ENCODE results near the gene PDXDC1. TPM values are rescaled to one million over a fixed set of nuclear protein-coding genes. Genes with fewer than 3 reads are reported as not detected.
"Not testable (repeated sequence)": the region's sequence is repeated elsewhere in the genome, so short reads cannot be mapped to it uniquely, and the experiment has no call there.

The PDXDC1 gene
- polyA plus RNA-seq, 4 donors, result 116 to 181 (median 149) TPM

DNA sequence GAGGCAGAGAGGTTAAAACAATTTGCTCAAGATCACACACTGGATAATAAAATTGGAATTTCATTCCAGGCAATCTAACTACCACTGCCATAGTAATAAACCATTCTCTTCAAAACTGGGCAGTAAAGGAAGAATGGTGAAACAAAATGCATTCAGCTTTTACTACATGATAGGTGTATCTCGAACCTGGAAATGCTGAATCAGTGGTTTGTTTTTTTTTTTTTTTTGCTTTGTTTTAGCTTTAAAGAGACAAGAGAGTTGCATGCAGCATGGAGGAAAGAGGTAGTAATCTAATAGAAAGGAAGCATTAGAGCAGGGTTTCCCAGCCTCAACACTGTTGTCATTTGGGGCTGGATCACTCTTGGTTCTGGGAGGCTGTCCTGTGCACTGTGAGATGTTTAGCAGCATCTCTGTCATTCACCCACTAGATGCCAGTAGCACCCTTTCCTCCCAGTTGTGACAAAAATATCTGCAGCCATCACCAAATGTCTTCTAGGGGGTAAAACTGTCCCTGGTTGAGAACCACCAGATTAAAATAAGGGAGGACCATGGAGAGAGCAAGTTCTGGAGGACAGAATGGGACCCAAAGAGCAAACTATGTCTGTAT, 115.9 kb downstream of the PDXDC1 start:
- not testable (repeated sequence) for H3K27me3 ChIP-seq (ENCODE audit: control insufficient read depth in 3 of 3, insufficient read depth in 3 of 3, low read length in 3 of 3); H3K4me3 ChIP-seq (ENCODE audit: low read depth in 1 of 3, low read length in 3 of 3); H3K9me3 ChIP-seq (ENCODE audit: control insufficient read depth in 2 of 2, insufficient read depth in 1 of 2, low read depth in 1 of 2, low read length in 1 of 2); H3K4me1 ChIP-seq (ENCODE audit: control insufficient read depth in 3 of 3, insufficient read depth in 2 of 3, low read depth in 1 of 3, low read length in 2 of 3); FAIRE-seq; DNase-seq
- peak overlapping the region in 1 of 3 donors; percentile 28 for H3K27ac ChIP-seq (ENCODE audit: low read depth in 1 of 3, low read length in 2 of 3)
- H3K36me3 ChIP-seq (ENCODE audit: control insufficient read depth in 3 of 3, insufficient read depth in 2 of 3, low read depth in 1 of 3, low read length in 3 of 3), result peaks cover 0 to 13% (median 2%) of the 10 kb centered on the region in 3 donors
- 73 to 78% (median 74%) methylated on average over 1 of the region's 1 CpG for WGBS, 3 donors

DNA sequence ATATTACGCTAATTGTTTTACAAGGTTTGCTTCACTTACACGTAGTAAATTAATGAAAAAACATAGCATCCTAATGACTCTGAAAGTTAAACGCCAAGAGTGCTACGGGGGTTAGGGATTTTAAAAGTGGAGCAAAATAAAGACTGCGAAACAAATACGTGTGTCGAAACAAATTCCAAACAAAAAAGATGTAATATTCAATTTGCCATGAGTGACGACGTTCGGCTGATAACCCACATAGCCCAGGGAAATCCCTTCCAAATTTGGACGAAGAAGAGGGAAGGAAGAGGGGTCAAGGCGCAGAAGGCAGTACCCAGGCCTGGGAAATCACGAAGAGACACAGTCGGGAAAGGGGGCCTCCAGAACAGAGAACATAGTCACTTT, 118.7 kb downstream of the PDXDC1 start:
- 5 to 10% (median 7%) methylated on average over 11 to 14 of the region's 14 CpGs for WGBS, 3 donors
- DNase-seq, result peak in 1 of 2 donors; percentile 30
- H3K27me3 ChIP-seq (ENCODE audit: control insufficient read depth in 3 of 3, insufficient read depth in 3 of 3, low read length in 3 of 3); H3K9me3 ChIP-seq (ENCODE audit: control insufficient read depth in 2 of 2, insufficient read depth in 1 of 2, low read depth in 1 of 2, low read length in 1 of 2); H3K36me3 ChIP-seq (ENCODE audit: control insufficient read depth in 3 of 3, insufficient read depth in 2 of 3, low read depth in 1 of 3, low read length in 3 of 3); FAIRE-seq; H3K4me1 ChIP-seq (ENCODE audit: control insufficient read depth in 3 of 3, insufficient read depth in 2 of 3, low read depth in 1 of 3, low read length in 2 of 3): not testable (repeated sequence)
- peak overlapping the region; percentile 60 to 76 (median 63) for H3K4me3 ChIP-seq (ENCODE audit: low read depth in 1 of 3, low read length in 3 of 3)
- peak overlapping the region; percentile 88 to 98 (median 90) for H3K27ac ChIP-seq (ENCODE audit: low read depth in 1 of 3, low read length in 2 of 3)

DNA sequence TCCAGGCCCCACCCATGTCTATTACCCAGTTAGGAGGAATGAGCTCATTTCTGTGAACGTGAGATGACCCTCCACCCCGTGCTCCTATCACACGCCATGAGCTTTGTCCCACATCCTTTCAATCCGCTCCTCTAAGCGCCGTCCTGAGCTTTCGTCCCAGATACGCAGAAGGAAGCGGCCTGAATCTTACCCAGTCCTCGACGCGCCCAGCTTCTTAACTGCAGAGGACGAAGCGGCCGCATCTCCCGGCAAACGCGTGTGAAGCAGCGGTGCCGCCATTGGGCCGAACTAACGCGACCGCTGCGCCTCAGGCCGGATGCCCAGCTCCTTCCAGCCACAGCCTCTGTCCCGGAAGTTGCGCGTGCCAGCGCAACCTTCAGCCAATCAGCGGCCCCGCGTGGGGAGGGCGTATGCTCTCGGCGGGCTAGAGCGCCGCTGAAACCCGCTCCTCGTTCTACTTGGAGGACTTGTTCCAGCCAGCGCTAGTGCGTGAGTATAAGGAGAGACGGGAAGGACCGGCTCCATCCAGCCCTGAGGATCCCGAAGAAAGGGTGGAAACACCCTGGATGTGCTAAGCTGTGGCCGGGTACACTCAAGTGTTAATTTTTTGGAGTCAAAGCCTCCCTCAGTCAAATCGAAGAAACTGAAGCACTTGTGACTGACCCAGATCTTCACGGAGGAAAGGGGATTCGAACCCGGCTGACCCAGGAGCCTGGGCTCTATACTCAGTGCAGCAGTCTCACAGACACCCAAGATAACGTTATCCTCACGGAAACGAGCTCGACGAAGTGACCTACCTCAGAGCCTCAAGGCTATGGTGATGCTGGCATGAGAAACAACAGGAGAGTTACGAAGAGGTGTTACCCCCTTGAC, 119.4 kb downstream of the PDXDC1 start, which contains the start of gene RRN3:
RRN3 (minus strand) TSS at position 318 of the 873 bp plus-strand sequence; CDS start at position 279, 39 bp downstream.
- 2% methylated on average over 50 to 56 of the region's 56 CpGs for WGBS, 3 donors
- not testable (repeated sequence) for H3K4me1 ChIP-seq (ENCODE audit: control insufficient read depth in 3 of 3, insufficient read depth in 2 of 3, low read depth in 1 of 3, low read length in 2 of 3); H3K9me3 ChIP-seq (ENCODE audit: control insufficient read depth in 2 of 2, insufficient read depth in 1 of 2, low read depth in 1 of 2, low read length in 1 of 2); H3K27me3 ChIP-seq (ENCODE audit: control insufficient read depth in 3 of 3, insufficient read depth in 3 of 3, low read length in 3 of 3); FAIRE-seq; H3K36me3 ChIP-seq (ENCODE audit: control insufficient read depth in 3 of 3, insufficient read depth in 2 of 3, low read depth in 1 of 3, low read length in 3 of 3)
- Histone ChIP-seq H3K4me3 (ENCODE audit: low read depth in 1 of 3, low read length in 3 of 3) (peak within 1 kb of the TSS; percentile 60 to 76 (median 63)), H3K27ac (ENCODE audit: low read depth in 1 of 3, low read length in 2 of 3) (peak within 1 kb of the TSS; percentile 88 to 98 (median 90))
- DNase-seq, result peak; percentile 93 to 97

DNA sequence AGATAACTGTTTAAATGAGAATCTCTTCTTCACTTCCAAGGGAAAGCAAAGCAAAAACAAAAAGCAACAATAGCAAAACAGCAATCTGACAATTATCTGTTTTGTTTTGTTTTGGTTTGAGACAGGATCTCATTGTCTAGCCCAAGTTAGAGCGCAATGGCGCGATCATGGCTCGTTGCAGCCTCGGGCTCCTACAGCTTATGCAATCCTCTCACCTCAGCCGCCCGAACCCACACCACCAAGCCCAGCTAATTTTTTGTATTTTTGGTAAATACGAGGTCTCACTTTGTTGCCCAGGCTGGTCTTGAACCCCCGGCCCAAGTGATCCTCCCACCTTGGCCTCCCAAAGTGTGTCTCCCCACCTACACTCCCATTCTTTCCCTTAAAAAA, 121.8 kb downstream of the PDXDC1 start:
- DNase-seq; H3K27ac ChIP-seq (ENCODE audit: low read depth in 1 of 3, low read length in 2 of 3); H3K27me3 ChIP-seq (ENCODE audit: control insufficient read depth in 3 of 3, insufficient read depth in 3 of 3, low read length in 3 of 3); H3K9me3 ChIP-seq (ENCODE audit: control insufficient read depth in 2 of 2, insufficient read depth in 1 of 2, low read depth in 1 of 2, low read length in 1 of 2); H3K4me3 ChIP-seq (ENCODE audit: low read depth in 1 of 3, low read length in 3 of 3); H3K4me1 ChIP-seq (ENCODE audit: control insufficient read depth in 3 of 3, insufficient read depth in 2 of 3, low read depth in 1 of 3, low read length in 2 of 3); H3K36me3 ChIP-seq (ENCODE audit: control insufficient read depth in 3 of 3, insufficient read depth in 2 of 3, low read depth in 1 of 3, low read length in 3 of 3); FAIRE-seq: not testable (repeated sequence)
- WGBS, 3 donors, result 87 to 89% (median 89%) methylated on average over 8 to 9 of the region's 9 CpGs

DNA sequence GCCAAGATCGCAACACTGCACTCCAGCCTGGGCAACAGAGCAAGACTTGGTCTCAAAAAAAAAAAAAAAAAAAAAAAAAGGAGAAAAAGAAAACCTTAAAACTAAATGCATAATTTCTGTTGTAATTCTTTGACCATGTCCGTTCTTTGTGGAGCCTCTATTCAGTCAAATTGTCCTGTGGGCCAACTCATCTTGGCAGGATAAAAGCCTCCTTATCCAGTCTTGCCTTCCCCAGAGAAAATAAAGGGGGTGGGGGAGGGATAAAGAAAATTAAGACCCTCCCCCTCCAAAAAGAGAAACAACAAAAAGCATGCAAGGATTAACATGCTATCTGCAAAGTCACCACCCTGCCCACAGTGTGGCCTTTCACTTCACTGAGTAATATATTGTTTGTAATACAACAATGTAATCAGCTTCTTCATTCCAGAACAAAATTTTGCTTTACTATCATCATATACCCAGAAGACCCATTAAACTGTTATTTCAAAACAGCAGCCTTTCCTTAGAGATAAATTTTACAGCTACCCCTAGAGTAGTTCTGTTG, 124.6 kb downstream of the PDXDC1 start:
- DNase-seq; H3K9me3 ChIP-seq (ENCODE audit: control insufficient read depth in 2 of 2, insufficient read depth in 1 of 2, low read depth in 1 of 2, low read length in 1 of 2); H3K4me1 ChIP-seq (ENCODE audit: control insufficient read depth in 3 of 3, insufficient read depth in 2 of 3, low read depth in 1 of 3, low read length in 2 of 3); FAIRE-seq; H3K36me3 ChIP-seq (ENCODE audit: control insufficient read depth in 3 of 3, insufficient read depth in 2 of 3, low read depth in 1 of 3, low read length in 3 of 3); H3K4me3 ChIP-seq (ENCODE audit: low read depth in 1 of 3, low read length in 3 of 3); H3K27me3 ChIP-seq (ENCODE audit: control insufficient read depth in 3 of 3, insufficient read depth in 3 of 3, low read length in 3 of 3); H3K27ac ChIP-seq (ENCODE audit: low read depth in 1 of 3, low read length in 2 of 3): not testable (repeated sequence)
- 90 to 93% (median 92%) methylated on average over 2 of the region's 2 CpGs for WGBS, 3 donors

DNA sequence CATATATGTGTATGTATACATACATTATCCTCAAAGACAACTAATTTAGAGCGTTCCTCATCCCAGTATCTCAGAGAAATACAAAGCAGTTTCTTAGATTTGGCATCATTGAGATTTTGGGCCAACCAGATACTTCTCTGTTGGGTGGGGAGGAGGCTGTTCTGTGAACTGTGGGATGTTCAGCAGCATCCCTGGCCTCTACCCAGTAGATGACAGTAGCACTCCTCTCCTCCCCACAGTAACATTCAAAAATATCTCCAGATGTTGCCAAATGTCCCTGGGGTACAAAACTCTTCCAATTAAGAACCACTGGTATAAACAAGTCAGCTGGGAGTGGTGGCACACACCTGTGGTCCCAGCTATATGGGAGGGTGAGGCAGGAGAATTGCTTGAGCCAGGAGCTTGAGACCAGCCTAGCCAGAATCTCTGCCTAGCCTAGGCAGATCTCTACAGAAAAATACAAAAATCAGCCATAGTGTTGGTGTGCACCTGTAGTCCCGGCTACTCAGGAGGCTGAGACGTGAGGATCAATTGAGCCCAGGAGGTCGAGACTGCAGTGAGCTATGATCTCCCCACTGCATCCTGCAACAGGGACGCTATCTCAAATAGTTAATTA, 125.7 kb downstream of the PDXDC1 start:
- not testable (repeated sequence) for H3K9me3 ChIP-seq (ENCODE audit: control insufficient read depth in 2 of 2, insufficient read depth in 1 of 2, low read depth in 1 of 2, low read length in 1 of 2); H3K4me1 ChIP-seq (ENCODE audit: control insufficient read depth in 3 of 3, insufficient read depth in 2 of 3, low read depth in 1 of 3, low read length in 2 of 3); FAIRE-seq; H3K36me3 ChIP-seq (ENCODE audit: control insufficient read depth in 3 of 3, insufficient read depth in 2 of 3, low read depth in 1 of 3, low read length in 3 of 3); H3K27ac ChIP-seq (ENCODE audit: low read depth in 1 of 3, low read length in 2 of 3); H3K27me3 ChIP-seq (ENCODE audit: control insufficient read depth in 3 of 3, insufficient read depth in 3 of 3, low read length in 3 of 3); DNase-seq; H3K4me3 ChIP-seq (ENCODE audit: low read depth in 1 of 3, low read length in 3 of 3)
- 69 to 84% (median 84%) methylated on average over 5 of the region's 5 CpGs for WGBS, 3 donors

DNA sequence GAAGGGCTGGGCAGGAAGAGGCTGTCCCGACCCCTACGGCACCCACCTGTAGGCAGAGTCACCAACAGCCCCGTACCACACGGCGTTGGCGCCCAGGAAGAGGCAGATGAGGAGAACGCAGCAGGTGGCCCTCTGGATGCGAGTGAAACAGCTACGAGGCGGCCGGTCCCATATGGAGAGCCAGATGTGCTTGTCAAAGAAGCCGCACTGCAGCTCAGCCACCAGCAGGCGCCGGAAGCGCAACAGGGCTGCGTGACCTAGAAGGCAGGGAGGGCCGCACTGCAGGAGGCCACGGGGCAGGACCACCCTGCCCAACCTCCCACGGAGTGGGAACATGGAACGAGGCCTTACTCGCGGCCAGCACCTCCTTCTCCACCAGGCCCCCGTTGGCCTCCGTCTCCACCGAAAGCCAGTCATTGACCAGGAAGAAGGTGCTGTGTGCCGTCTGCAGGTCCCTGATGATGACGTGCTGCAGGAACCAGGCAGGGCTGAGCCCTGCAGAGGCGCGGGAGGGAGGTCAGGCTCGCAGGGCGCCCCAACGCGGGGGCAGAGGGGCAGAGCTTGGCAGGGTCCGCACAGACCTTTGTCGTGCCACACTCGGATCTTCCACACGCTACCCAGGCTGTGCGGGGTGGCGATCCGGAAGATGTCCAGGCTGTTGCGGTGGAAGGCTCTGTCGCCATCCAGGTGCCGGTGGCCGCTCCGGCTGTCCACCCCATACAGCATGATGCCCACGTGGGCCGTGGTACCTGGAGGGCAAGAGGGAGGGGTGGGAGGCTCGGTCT, 153.0 kb downstream of the PDXDC1 start:
- not testable (repeated sequence) for H3K4me3 ChIP-seq (ENCODE audit: low read depth in 1 of 3, low read length in 3 of 3); H3K27me3 ChIP-seq (ENCODE audit: control insufficient read depth in 3 of 3, insufficient read depth in 3 of 3, low read length in 3 of 3); H3K4me1 ChIP-seq (ENCODE audit: control insufficient read depth in 3 of 3, insufficient read depth in 2 of 3, low read depth in 1 of 3, low read length in 2 of 3); FAIRE-seq; H3K36me3 ChIP-seq (ENCODE audit: control insufficient read depth in 3 of 3, insufficient read depth in 2 of 3, low read depth in 1 of 3, low read length in 3 of 3); H3K27ac ChIP-seq (ENCODE audit: low read depth in 1 of 3, low read length in 2 of 3); DNase-seq; H3K9me3 ChIP-seq (ENCODE audit: control insufficient read depth in 2 of 2, insufficient read depth in 1 of 2, low read depth in 1 of 2, low read length in 1 of 2)
- 96 to 98% (median 97%) methylated on average over 12 to 35 of the region's 48 CpGs for WGBS, 3 donors
